NCI-H1436 (cell line): Measurements from ENCODE around the gene TERT.

ENCODE experiments used
- DNase-seq: peaks from one replicate; lab custom pipeline; 2025; lab: John Stamatoyannopoulos, UW

The TERT gene

DNA sequence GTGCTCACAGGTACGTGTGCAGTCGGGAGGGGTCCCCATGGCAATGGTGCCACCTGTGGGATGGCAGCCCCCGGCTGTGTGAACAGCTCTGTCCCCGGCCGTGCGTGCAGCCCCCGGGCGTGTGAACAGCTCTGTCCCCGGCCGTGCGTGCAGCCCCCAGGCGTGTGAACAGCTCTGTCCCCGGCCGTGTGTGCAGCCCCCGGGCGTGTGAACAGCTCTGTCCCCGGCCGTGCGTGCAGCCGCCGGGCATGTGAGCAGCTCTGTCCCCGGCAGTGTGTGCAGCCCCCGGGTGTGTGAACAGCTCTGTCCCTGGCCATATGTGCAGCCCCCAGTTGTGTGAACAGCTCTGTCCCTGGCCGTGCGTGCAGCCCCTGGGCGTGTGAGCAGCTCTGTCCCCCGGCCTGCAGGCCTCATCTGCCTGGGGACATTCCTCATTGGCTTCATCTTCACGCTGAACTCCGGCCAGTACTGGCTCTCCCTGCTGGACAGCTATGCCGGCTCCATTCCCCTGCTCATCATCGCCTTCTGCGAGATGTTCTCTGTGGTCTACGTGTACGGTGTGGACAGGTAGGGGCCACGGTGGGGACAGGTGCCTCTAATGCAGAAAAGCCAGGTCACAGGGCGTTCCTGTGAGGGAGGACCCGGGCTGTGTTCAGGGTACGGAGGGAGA lies 75.6 kb downstream of the TERT start:
- no peak for DNase-seq

GRCh38 chr5:1218351-1219080 lies 76.4 kb downstream of the TERT start:
- no peak for DNase-seq

GRCh38 chr5:1217596-1218206 lies 77.2 kb downstream of the TERT start:
- no peak for DNase-seq

DNA sequence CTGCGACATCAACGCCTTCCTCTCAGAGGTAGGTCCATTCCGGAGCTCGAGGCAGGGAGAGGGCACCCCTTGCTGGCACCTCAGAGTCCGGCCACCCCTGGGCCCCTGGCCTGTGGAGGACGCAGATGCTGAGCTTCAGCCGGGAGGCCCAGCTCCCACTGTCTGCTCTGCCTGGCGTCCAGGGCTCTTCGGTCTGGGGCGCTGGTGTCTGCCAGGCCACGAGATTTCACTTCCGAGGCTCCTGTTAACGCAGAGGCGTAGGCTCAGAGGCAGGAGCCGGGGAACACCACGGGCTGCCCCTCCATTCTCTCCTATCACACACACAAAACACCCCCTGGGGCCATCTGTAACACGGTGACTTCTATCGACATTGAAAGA lies 78.0 kb downstream of the TERT start:
- no peak for DNase-seq

GRCh38 chr5:1216211-1216917 lies 78.5 kb downstream of the TERT start:
- no peak for DNase-seq

DNA sequence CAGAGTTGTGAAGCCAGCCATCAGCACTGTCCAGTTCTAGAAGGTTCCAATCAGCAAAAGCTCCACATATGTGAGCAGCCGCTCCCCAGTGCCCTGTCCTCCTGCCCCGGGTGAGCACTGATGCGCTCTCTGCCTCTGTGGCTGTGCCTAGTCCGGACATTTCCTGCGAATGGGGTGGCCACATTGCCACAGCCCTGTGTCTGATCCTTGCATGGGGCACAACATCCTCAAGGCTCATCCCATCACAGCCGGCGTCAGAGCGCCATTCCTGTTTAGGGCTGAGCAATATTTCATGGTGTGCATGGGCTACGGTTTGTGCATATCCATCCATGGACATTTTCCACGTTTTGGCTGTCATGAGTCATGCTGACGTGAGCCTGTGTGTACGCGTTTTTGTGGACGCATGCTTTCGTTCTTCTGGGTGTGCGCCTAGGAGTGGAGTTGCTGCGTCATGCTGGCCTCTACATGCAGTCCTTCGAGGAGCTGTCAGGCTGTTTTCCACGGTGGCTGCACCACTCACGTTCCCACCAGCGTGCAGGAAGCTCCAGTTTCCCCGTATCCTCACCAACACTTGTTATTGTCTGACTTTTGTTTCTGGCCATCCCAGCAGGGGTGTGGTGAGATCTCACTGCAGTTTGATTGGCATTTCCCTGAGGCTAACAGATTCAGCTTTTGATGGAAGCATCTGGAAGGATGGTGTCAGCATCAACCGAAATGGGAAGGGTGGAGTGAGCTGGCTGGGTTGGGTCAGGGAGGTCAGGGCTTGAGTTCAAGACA lies 79.4 kb downstream of the TERT start:
- no peak for DNase-seq

GRCh38 chr5:1214936-1215220 lies 80.0 kb downstream of the TERT start:
- peak; percentile 78 for DNase-seq

DNA sequence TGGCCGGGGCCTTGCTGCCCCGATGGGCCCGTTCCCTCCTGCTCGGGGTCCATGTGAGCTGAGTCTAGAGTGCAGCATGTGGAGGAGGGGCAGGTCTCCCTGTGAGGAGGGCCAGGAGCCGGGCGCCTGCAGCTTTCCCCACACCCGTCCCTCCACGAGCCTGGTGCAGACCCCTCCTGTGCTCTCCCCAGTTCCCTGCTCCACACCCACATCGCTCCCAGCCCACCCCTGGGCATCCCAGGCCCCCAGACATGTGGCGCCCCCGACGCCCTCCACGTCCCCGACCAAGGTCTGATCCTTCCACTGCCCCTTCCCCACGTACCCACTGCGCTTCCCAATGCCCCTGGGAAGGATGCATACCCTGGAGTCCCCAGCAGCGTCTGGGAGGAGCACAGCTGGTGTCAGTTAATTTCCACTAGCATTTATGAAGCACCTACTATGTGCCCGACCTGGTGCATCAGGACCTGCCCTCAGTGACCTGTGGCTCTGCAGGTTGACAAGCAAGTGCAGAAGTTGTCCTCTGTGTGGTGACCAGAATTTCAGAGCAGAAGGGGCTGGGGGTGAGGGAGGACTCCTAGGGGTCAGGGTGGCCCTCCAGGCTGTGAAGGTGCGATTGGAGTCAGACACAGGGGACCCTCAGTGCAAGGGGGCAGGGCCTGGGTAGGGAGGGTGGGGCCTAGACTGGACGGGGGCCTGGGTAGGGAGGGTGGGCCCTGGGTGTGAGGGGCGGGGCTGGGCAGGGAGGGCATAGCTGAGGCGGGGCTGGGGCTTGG lies 80.5 kb downstream of the TERT start:
- no peak for DNase-seq

DNA sequence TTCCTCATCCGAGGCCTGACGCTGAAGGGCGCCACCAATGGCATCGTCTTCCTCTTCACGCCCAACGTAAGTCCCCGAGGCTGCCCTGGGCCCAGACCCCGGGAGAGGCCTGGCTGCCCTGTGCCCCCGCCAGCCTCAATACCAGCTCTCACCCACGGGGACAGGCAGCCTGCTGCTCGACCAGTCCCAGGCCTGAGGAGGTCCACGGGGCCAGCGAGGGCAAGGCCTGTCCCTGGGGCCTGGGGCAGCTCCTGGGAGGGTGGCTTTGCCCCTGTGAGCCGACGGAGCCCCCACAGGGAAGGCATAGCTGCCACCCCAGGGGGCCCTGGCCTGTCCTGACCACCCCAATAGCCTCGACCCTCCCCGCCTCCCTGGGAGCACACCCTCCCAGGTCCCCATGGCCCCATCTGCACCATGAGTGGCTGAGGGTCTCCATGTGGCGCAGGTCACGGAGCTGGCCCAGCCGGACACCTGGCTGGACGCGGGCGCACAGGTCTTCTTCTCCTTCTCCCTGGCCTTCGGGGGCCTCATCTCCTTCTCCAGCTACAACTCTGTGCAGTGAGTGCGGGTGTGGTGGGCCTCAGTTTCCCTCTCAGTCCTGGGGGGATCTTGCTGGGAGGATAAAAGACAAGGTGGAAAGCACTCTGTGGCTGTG lies 81.2 kb downstream of the TERT start:
- no peak for DNase-seq

GRCh38 chr5:1212881-1213280 lies 82.0 kb downstream of the TERT start:
- no peak for DNase-seq

DNA sequence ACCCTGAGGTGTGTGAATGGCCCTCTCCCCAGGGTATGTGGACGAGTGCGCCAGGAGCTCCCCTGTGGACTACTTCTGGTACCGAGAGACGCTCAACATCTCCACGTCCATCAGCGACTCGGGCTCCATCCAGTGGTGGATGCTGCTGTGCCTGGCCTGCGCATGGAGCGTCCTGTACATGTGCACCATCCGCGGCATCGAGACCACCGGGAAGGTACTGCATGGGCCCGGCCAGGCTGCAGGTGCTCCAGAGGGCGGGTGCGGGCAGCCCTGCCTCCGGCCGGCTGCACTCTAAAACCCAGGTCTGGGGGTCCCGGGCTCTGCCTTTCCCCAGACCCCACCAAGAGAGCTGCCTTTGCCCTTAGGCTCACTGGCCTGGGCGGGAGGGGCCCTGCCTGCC lies 82.6 kb downstream of the TERT start:
- no peak for DNase-seq

DNA sequence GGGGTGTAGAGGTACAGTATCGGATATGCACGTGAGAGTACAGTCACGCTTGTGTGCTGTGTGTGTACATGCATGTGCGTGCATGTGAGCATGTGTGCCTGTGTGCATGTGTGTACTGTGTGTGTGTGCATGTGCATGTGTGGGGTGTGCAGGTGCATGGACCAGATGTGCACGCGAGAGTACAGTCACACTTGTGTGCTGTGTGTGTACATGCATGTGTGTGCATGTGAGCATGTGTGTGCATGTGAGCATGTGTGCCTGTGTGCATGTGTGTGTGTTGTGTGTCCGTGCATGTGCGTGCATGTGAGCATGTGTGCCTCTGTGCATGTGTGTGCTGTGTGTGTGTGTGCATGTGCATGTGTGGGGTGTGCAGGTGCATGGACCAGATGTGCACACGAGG lies 83.2 kb downstream of the TERT start:
- DNase-seq: no peak

DNA sequence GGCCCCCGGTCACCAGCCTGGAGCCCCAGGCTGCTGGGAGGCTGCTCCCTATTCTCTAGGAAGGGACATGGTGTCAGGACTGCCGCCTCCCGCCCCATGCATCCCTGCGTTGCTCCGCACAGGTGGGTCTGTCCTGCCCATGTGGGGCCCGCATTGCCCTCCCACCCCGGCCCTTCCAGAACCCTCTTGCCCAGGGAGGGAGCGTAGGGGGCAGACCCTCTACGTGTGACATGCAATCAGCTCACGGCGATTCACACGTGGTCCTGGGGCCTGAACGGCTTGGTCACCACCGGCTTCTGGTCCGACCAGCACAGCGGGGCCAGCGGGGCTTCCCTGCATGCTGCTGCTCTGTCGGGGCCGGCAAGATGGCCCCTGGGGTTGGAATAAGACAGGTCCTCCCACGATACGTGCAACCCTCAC lies 84.0 kb downstream of the TERT start:
- DNase-seq: no peak

DNA sequence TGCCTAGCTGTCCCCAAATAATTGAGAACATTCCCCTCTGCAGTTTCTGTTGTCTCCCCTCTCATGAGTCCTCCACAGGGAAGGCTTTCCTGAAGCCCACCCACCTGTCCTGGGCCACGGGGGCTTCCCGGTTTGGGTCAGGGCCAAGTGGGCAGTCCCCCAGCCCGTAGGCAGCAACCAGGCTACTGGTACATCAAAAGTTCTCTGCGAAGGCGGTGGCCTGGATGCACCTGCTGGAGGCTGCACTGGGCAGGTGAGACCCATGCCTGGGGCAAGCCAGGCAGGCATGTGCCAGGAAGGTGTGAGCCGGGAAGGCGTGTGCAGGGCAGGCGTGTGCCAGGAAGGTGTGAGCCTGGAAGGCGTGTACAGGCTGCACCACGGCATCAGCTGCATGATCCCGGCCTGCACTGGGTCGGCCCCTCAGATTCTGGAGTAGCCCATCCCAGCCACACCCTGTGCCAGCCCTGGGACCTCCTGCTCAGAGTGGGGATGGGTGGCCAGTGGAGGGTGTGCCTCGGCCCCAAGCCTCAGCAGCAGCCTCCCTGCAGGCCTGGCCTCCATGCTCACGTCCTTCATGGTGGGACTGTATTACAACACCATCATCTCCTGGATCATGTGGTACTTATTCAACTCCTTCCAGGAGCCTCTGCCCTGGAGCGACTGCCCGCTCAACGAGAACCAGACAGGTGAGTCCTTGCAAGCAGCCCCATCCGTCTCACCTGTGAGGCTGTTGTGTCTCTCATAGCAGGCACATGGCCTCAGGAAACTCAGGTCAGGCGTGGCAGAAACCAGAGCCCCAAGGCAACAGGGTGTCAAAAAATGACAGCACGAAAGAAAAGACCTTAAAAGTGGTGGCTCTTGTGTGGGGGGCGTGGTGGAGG lies 84.7 kb downstream of the TERT start:
- no peak for DNase-seq

DNA sequence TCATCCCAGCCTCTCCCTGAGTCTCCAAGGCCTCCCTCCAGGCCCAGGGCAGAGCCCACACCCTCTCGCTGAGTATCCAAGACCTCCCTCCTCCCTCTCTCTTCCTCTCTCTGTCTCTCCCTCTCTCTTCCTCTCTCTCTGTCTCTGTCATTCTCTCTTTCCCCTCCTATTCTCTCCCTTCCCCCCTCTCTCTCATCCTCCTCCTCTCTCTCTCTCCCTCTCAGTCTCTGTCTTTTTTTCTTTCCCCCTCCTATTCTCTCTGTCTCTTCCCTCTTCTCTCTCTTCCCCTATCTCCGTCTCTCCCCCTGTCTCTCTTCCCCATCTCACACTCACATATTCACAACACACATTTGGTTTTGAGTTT lies 85.4 kb downstream of the TERT start:
- no peak for DNase-seq

GRCh38 chr5:1208743-1209488 lies 86.0 kb downstream of the TERT start:
- no peak for DNase-seq

GRCh38 chr5:1208221-1208742 lies 86.6 kb downstream of the TERT start:
- no peak for DNase-seq

DNA sequence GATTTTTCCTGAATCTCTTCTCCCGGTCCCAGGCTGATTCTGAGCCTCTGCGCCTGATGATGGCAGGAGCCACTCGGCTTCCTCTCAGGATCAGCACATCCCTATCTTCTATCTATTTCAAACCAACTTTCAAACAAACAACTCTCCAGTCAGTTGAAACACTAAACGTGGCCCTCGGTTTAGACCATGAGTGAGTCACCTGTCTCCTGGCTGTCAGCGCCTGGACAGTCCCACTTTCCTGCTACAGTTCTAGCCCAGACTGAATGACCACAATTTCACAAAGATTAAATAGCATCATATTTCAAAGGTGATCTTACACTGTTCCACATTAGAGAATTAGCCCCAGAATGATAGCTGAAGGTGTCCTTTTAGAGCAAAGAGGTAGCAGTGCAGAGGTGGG lies 87.3 kb downstream of the TERT start:
- no peak for DNase-seq
